Esophagus squamous epithelium (tissue), 5 donors: ENCODE measurements around the gene NUFIP1. TPM values are rescaled to one million over a fixed set of nuclear protein-coding genes. Genes with fewer than 3 reads are reported as not detected.
"Not testable (repeated sequence)": the region's sequence is repeated elsewhere in the genome, so short reads cannot be mapped to it uniquely, and the experiment has no call there.

Experiments
- DNase-seq: peaks from one replicate; lab custom pipeline; 2025; lab: John Stamatoyannopoulos, UW
- H3K27ac ChIP-seq, 4 donors: fragments of 200-600 bp; sonication (generic); one replicate each; pipeline ENCODE4 v1.5.1; 2016 to 2019; ENCODE audit warnings: mild to moderate bottlenecking in 1 of 4
- H3K27me3 ChIP-seq, 4 donors: fragments of 200-600 bp; sonication (generic); 1 replicate in 3 of 4; 2 replicates in 1 of 4; pipeline versions ENCODE4 v1.5.1 to v1.6.0; 2017 to 2021; ENCODE audit warnings: antibody characterized with exemption in 1 of 4
- H3K36me3 ChIP-seq, 3 donors: fragments of 200-600 bp; sonication (generic); one replicate each; pipeline ENCODE4 v1.5.1; 2016 to 2019
- H3K4me1 ChIP-seq, 3 donors: fragments of 200-600 bp; sonication (generic); one replicate each; pipeline ENCODE4 v1.5.1; 2017 to 2019
- H3K4me3 ChIP-seq, 4 donors: fragments of 200-600 bp; sonication (generic); 1 replicate in 3 of 4; 2 replicates in 1 of 4; pipeline ENCODE4 v1.5.1; 2016 to 2019; ENCODE audit warnings: mild to moderate bottlenecking in 2 of 4, moderate library complexity in 1 of 4
- H3K9me3 ChIP-seq, 3 donors: fragments of 200-600 bp; sonication (generic); one replicate each; pipeline ENCODE4 v1.5.1; 2016 to 2019
- CTCF ChIP-seq, 6 experiments: fragments of 450-650 bp in 4 of 6; fragments of 200-600 bp in 2 of 6; sonication (generic) in 2 of 6; IDR thresholded peaks; one replicate each; pipeline ENCODE4 v1.5.1; 2016 to 2019; ENCODE audit warnings: antibody characterized with exemption in 6 of 6, mild to moderate bottlenecking in 4 of 6, moderate library complexity in 4 of 6
- POLR2A ChIP-seq, 4 donors: fragments of 450-650 bp; IDR thresholded peaks; one replicate each; pipeline ENCODE4 v1.6.1; 2017; ENCODE audit warnings: antibody characterized with exemption in 4 of 4, mild to moderate bottlenecking in 4 of 4, moderate library complexity in 3 of 4
- WGBS, 2 donors: methylation state at CpG; one replicate each; pipeline ENCODE4 v1.1.5; 2018; 5-methylcytosine and 5-hydroxymethylcytosine counted together
- intact Hi-C: fragments of 100-400 bp; cut with DNase I; formaldehyde crosslinking; loops from one replicate; pipeline ENCODE4 v1.15.0; 2022
- total RNA-seq, 4 donors: library from RNA; depleted of rRNA; stranded (reverse); fragments of >200 nt; gene quantifications; one replicate each; pipeline ENCODE4 v1.1.0, GENCODE V29; 2016
- donor health status: DM: yes; HTN: yes; CAD: no.

Gene NUFIP1
- 1 to 10 TPM; 1.5 to 4.0 (median 3.3) TPM for total RNA-seq

- Histone ChIP-seq H3K27me3 (no peaks in the 10 kb centered on the region), H3K36me3 (peaks cover 0 to 23% (median 0%) of the 10 kb centered on the region in 3 donors), H3K9me3 (no peaks in the 10 kb centered on the region), H3K4me3 (peak within 1 kb of the TSS; percentile 87 to 99 (median 90)), H3K4me1 (peaks cover 19 to 56% (median 21%) of the 10 kb centered on the region in 3 donors), H3K27ac (peak within 1 kb of the TSS; percentile 86 to 96 (median 91))
- WGBS, 2 donors: 0 to 1% methylated on average over 14 to 41 of the region's 66 CpGs
- peak; percentile 60 for DNase-seq
- intact Hi-C loops: no loop called here
- TF ChIP-seq POLR2A (IDR thresholded peaks at IDR 0.05) (peak in 2 of 4 donors; percentile 23 to 33), CTCF (IDR thresholded peaks at IDR 0.05) (peak in 3 of 6 experiments; percentile 5 to 42 (median 16))
Measured at GRCh38 chr13:44989071-44989889, at the start of gene NUFIP1, which contains the start of gene GPALPP1. NUFIP1 (minus strand) TSS chr13:44989471; CDS start chr13:44989436, 35 bp downstream. GPALPP1 (plus strand) TSS chr13:44989538; CDS start chr13:44989655, 117 bp downstream.

GRCh38 chr13:45036206-45036605 is 46.9 kb upstream of the NUFIP1 start:
- intact Hi-C loops: no loop called here
- no peak overlapping the region for H3K27ac ChIP-seq
- TF ChIP-seq POLR2A (IDR thresholded peaks at IDR 0.05): no peak
- TF ChIP-seq CTCF (IDR thresholded peaks at IDR 0.05): no peak
- H3K27me3 ChIP-seq: no peaks in the 10 kb centered on the region
- no peaks in the 10 kb centered on the region for H3K9me3 ChIP-seq
- DNase-seq: no peak
- H3K36me3 ChIP-seq: peaks cover 0 to 39% (median 0%) of the 10 kb centered on the region in 3 donors
- no peak overlapping the region for H3K4me3 ChIP-seq
- H3K4me1 ChIP-seq: no peaks in the 10 kb centered on the region

GRCh38 chr13:45034342-45034741 is 45.1 kb upstream of the NUFIP1 start:
- no peaks in the 10 kb centered on the region for H3K27me3 ChIP-seq
- no peak for DNase-seq

GRCh38 chr13:45024847-45025246 is 35.6 kb upstream of the NUFIP1 start:
- H3K36me3 ChIP-seq: peaks cover 0 to 99% (median 10%) of the 10 kb centered on the region in 3 donors
- no peak for DNase-seq
- intact Hi-C loops: no loop called here
- no peak overlapping the region for H3K27ac ChIP-seq
- no peaks in the 10 kb centered on the region for H3K4me1 ChIP-seq
- no peak overlapping the region for H3K4me3 ChIP-seq
- no peaks in the 10 kb centered on the region for H3K27me3 ChIP-seq
- H3K9me3 ChIP-seq: no peaks in the 10 kb centered on the region
- TF ChIP-seq POLR2A (IDR thresholded peaks at IDR 0.05): no peak
- TF ChIP-seq CTCF (IDR thresholded peaks at IDR 0.05): no peak
- WGBS, 2 donors: 91 to 93% methylated on average over 2 of the region's 2 CpGs

More at GRCh38 chr13:45034342-45034741, 45.1 kb upstream of the NUFIP1 start:
- Histone ChIP-seq H3K4me1 (no peaks in the 10 kb centered on the region), H3K27ac (no peak overlapping the region), H3K36me3 (peaks cover 0 to 52% (median 0%) of the 10 kb centered on the region in 3 donors), H3K9me3 (no peaks in the 10 kb centered on the region), H3K4me3 (no peak overlapping the region)
- WGBS, 2 donors: 90 to 96% methylated on average over 2 of the region's 2 CpGs
- TF ChIP-seq POLR2A (IDR thresholded peaks at IDR 0.05) (no peak), CTCF (IDR thresholded peaks at IDR 0.05) (no peak)
- intact Hi-C loops: no loop called here

GRCh38 chr13:45021250-45021649 is 32.0 kb upstream of the NUFIP1 start:
- intact Hi-C loops: no loop called here
- H3K36me3 ChIP-seq: peaks cover 0 to 92% (median 0%) of the 10 kb centered on the region in 3 donors
- H3K27me3 ChIP-seq: no peaks in the 10 kb centered on the region
- DNase-seq: no peak
- no peak overlapping the region for H3K4me3 ChIP-seq
- no peaks in the 10 kb centered on the region for H3K4me1 ChIP-seq
- no peak overlapping the region for H3K27ac ChIP-seq
- TF ChIP-seq POLR2A (IDR thresholded peaks at IDR 0.05): no peak
- no peak for TF ChIP-seq CTCF (IDR thresholded peaks at IDR 0.05)
- 88 to 92% methylated on average over 3 of the region's 3 CpGs for WGBS, 2 donors
- H3K9me3 ChIP-seq: no peaks in the 10 kb centered on the region

- DNase-seq, H3K9me3 ChIP-seq, H3K4me3 ChIP-seq, H3K27me3 ChIP-seq, H3K27ac ChIP-seq, H3K4me1 ChIP-seq, intact Hi-C loops: not testable (repeated sequence)
- peaks cover 0 to 92% (median 0%) of the 10 kb centered on the region in 3 donors for H3K36me3 ChIP-seq
- 80 to 86% methylated on average over 7 of the region's 7 CpGs for WGBS, 2 donors
Measured at GRCh38 chr13:45019981-45020380, 30.7 kb upstream of the NUFIP1 start.
